Measurements from ENCODE around the gene TAX1BP1.

The TAX1BP1 gene

GRCh38 chr7:27705200-27705594, 34.8 kb upstream of the TAX1BP1 start:
- Histone ChIP-seq H3K4me3 (ENCODE audit: low read depth in 1 of 2, low read length in 2 of 2) (no peak overlapping the region), H3K79me2 (ENCODE audit: insufficient read depth, low read length) (no peaks in the 10 kb centered on the region), H3K27ac (ENCODE audit: low read length) (no peak overlapping the region), H4K20me1 (ENCODE audit: insufficient read depth, low read length) (no peaks in the 10 kb centered on the region), H3K4me1 (ENCODE audit: insufficient read depth, low read length) (no peaks in the 10 kb centered on the region), H3K9ac (ENCODE audit: low read depth, low read length) (no peak overlapping the region), H3K9me3 (ENCODE audit: insufficient read depth, low read length, severe bottlenecking) (no peaks in the 10 kb centered on the region), H2AFZ (ENCODE audit: low read depth, low read length) (no peak overlapping the region), H3K36me3 (ENCODE audit: insufficient read depth, low read length) (no peaks in the 10 kb centered on the region), H3K4me2 (ENCODE audit: insufficient read depth, low read length) (no peak overlapping the region), H3K27me3 (ENCODE audit: insufficient read depth, low read length, poor library complexity) (no peaks in the 10 kb centered on the region)
- TF ChIP-seq EZH2 (IDR thresholded peaks at IDR 0.05; ENCODE audit: borderline replicate concordance, low read depth, low read length, severe bottlenecking) = no peak
- TF ChIP-seq, protein P1, sequence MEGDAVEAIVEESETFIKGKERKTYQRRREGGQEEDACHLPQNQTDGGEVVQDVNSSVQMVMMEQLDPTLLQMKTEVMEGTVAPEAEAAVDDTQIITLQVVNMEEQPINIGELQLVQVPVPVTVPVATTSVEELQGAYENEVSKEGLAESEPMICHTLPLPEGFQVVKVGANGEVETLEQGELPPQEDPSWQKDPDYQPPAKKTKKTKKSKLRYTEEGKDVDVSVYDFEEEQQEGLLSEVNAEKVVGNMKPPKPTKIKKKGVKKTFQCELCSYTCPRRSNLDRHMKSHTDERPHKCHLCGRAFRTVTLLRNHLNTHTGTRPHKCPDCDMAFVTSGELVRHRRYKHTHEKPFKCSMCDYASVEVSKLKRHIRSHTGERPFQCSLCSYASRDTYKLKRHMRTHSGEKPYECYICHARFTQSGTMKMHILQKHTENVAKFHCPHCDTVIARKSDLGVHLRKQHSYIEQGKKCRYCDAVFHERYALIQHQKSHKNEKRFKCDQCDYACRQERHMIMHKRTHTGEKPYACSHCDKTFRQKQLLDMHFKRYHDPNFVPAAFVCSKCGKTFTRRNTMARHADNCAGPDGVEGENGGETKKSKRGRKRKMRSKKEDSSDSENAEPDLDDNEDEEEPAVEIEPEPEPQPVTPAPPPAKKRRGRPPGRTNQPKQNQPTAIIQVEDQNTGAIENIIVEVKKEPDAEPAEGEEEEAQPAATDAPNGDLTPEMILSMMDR (IDR thresholded peaks at IDR 0.05; ENCODE audit: borderline replicate concordance, extremely low read depth, low read length, poor library complexity, severe bottlenecking) = no peak
- DNase-seq (no peak), ATAC-seq (ENCODE audit: insufficient read depth, low read depth) (no peak)

DNA sequence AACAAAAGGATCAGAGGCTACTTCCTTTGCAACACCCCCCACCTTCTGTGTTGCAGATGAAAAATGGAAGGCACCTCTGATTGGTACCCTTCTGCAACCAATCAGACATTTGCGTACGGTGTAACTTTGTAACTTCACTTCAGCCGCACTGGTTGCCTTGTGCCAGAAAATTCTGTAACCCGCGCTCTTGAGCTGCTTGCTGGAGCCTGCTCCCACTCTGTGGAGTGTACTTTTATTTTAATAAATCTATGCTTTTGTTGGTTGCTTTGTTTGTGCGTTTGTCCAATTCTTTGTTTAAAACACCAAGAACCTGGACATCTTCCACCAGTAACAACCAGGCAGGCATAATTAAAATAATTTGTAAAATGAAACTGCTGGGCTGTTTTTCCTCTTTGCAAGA, 31.5 kb upstream of the TAX1BP1 start:
- Histone ChIP-seq H3K4me1 (ENCODE audit: insufficient read depth, low read length) (no peaks in the 10 kb centered on the region), H4K20me1 (ENCODE audit: insufficient read depth, low read length) (no peaks in the 10 kb centered on the region), H3K9ac (ENCODE audit: low read depth, low read length) (no peak overlapping the region), H2AFZ (ENCODE audit: low read depth, low read length) (no peak overlapping the region), H3K79me2 (ENCODE audit: insufficient read depth, low read length) (no peaks in the 10 kb centered on the region), H3K4me3 (ENCODE audit: low read depth in 1 of 2, low read length in 2 of 2) (no peak overlapping the region), H3K9me3 (ENCODE audit: insufficient read depth, low read length, severe bottlenecking) (no peaks in the 10 kb centered on the region), H3K27me3 (ENCODE audit: insufficient read depth, low read length, poor library complexity) (no peaks in the 10 kb centered on the region), H3K4me2 (ENCODE audit: insufficient read depth, low read length) (no peak overlapping the region), H3K27ac (ENCODE audit: low read length) (no peak overlapping the region), H3K36me3 (ENCODE audit: insufficient read depth, low read length) (no peaks in the 10 kb centered on the region)
- TF ChIP-seq EZH2 (IDR thresholded peaks at IDR 0.05; ENCODE audit: borderline replicate concordance, low read depth, low read length, severe bottlenecking) = no peak
- TF ChIP-seq, protein P1 (IDR thresholded peaks at IDR 0.05; ENCODE audit: borderline replicate concordance, extremely low read depth, low read length, poor library complexity, severe bottlenecking) = no peak
- ATAC-seq (ENCODE audit: insufficient read depth, low read depth) (no peak), DNase-seq (no peak)

DNA sequence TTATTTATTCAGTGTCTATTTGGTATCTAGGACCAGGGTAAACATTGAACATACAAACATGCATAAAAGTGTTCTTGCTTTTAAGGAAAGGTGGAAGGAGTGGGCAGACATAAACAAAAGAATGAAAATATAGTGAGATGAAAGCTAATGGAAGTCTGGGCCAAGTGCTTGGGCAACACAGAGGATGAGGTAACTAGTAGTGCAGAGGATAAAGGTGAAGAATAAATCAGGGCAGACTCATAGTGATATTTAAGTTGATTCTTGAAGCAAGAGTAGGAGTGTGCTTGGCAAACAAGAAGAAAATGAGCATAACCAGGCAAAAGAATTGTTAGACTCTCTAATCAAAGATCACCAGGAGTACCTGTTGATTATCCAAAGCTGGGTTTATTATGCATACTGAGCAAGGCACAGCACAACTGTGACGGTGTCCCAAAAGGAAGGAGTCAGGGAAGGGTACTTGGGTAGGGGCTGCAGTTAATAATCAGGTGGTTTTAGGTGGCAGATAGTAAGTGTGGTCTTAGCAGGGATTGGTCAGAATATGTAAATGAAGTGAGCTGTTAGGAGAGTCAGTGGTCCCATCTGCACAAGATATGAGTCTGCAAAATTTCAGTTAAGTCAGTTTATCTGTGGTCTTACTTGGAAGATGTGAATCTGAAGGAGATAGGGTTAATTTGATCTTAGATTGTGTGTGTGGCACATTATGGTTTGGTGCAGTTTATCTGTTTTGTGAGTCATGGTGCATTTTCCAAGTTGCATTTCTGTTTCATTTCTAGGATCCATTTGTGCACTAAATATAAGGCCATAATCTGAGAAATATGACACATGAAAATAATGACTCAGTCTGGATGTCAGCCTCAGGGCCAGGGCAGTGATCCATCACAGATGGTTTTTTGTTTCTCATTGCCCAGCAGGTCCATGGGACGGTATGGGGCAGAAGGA, 30.6 kb upstream of the TAX1BP1 start:
- DNase-seq (no peak), ATAC-seq (ENCODE audit: insufficient read depth, low read depth) (no peak)
- TF ChIP-seq EZH2 (IDR thresholded peaks at IDR 0.05; ENCODE audit: borderline replicate concordance, low read depth, low read length, severe bottlenecking) = no peak
- TF ChIP-seq, protein P1 (IDR thresholded peaks at IDR 0.05; ENCODE audit: borderline replicate concordance, extremely low read depth, low read length, poor library complexity, severe bottlenecking) = no peak
- Histone ChIP-seq H2AFZ (ENCODE audit: low read depth, low read length) (no peak overlapping the region), H3K27ac (ENCODE audit: low read length) (no peak overlapping the region), H3K4me3 (ENCODE audit: low read depth in 1 of 2, low read length in 2 of 2) (no peak overlapping the region), H3K9ac (ENCODE audit: low read depth, low read length) (no peak overlapping the region), H3K4me1 (ENCODE audit: insufficient read depth, low read length) (no peaks in the 10 kb centered on the region), H3K9me3 (ENCODE audit: insufficient read depth, low read length, severe bottlenecking) (no peaks in the 10 kb centered on the region), H3K27me3 (ENCODE audit: insufficient read depth, low read length, poor library complexity) (no peaks in the 10 kb centered on the region), H4K20me1 (ENCODE audit: insufficient read depth, low read length) (no peaks in the 10 kb centered on the region), H3K79me2 (ENCODE audit: insufficient read depth, low read length) (no peaks in the 10 kb centered on the region), H3K4me2 (ENCODE audit: insufficient read depth, low read length) (no peak overlapping the region), H3K36me3 (ENCODE audit: insufficient read depth, low read length) (no peaks in the 10 kb centered on the region)

All from DND-41 (cell line).